IPS-15b (cell line): ENCODE results near the gene ZIC5.
A peak's percentile ranks its signal among the peaks of the same experiment; 100 is the strongest.

Experiments used
- H3K27me3 ChIP-seq: one replicate; pipeline ENCODE4 v1.6.1; 2013; ENCODE audit warnings: low read length; ENCODE audit not compliant: control insufficient read depth, insufficient read depth
- H3K36me3 ChIP-seq: one replicate; pipeline ENCODE4 v1.6.1; 2013; ENCODE audit warnings: low read length; ENCODE audit not compliant: control insufficient read depth, insufficient read depth
- H3K4me1 ChIP-seq: one replicate; pipeline ENCODE4 v1.6.1; 2013; ENCODE audit warnings: mild to moderate bottlenecking, low read length; ENCODE audit not compliant: control insufficient read depth, insufficient read depth
- H3K4me3 ChIP-seq: one replicate; pipeline ENCODE4 v1.5.1; 2013; ENCODE audit warnings: low read depth, low read length
- H3K9ac ChIP-seq: one replicate; pipeline ENCODE4 v1.6.1; 2013; ENCODE audit warnings: low read depth, mild to moderate bottlenecking, low read length
- H3K9me3 ChIP-seq: one replicate; pipeline ENCODE4 v1.6.1; 2013; ENCODE audit warnings: mild to moderate bottlenecking, low read length; ENCODE audit not compliant: control insufficient read depth, insufficient read depth

ZIC5 gene

DNA sequence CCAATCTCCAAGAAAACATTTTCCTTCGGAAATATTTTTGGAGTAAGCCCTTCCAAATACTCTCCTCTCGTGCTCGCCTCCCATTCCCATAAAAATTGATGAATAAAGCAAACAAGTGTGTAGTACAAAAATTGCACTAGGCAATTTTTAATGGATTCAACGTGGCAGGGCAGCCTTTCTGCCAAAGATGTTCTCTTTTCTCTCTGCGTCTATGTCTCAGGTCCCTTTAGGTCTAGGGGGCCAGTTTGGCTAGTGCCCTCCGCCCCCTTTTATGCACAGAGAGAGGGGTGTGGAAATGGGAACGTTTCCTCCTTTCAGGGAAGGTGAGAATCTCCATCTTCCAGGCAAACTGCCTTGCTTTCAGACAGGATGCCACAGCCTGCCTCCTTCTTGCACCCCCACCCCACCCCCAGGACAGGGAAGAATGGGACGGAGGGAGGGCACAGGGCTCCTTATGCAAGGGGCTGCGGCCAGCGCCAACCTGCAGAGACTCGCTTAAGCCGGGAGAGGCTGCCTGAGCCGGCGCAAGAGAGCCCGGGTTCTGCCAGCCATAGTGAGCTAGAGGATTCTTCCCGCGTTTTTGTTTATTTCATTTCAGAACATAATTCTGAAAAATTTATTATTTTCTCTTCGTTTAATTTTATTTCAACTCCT lies 7.4 kb upstream of the ZIC5 start:
- H3K4me1 ChIP-seq, result peaks cover 22% of the 10 kb centered on the region
- H3K4me3 ChIP-seq, result peak overlapping the region; percentile 62
- H3K27me3 ChIP-seq, result peaks cover 65% of the 10 kb centered on the region
- H3K9me3 ChIP-seq, result no peaks in the 10 kb centered on the region
- no peak overlapping the region for H3K9ac ChIP-seq
- no peaks in the 10 kb centered on the region for H3K36me3 ChIP-seq

DNA sequence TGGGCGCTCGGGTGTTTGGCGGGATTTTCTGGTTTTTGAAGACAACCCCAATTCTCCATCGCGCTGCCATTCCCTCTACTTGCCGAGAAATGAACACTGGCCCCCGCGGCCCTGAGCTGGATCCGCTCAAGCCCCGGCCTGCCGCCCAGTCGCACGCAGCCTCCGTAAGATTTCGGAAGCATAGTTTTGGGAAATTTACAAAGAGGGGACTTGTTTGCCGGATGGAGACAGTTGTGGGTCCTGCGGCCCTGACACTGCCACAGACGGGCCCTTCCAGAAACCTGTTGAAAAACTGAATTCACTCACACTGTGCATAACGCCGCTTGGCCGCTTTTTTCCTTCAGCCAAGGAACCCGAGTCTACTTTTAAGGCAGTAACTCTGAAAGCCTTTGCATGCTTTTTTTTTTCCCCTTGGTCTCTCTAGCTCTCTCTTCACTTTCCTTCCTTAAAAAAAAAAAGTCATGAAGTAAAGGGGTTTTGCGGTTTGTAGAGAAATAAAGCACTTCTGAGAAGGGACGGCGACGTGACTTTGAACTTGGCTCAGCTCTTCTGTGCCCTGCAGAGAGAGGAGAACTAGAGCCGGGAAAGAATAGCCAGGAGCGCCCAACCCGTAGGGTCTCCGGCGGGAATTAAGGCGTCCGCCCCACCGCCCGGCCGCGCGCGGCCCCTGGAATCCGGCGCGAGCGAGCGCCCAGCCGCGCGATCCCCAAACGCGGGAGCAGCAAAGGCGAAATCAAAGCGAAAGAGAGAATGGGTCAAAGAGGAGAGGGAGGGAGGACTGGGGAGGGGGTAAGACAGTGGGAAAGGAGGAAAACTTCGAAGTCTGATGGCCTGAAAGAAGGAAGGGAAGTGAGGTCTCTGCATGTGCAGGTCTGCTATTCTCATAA lies 6.6 kb upstream of the ZIC5 start:
- no peak overlapping the region for H3K9ac ChIP-seq
- H3K9me3 ChIP-seq, result no peaks in the 10 kb centered on the region
- H3K36me3 ChIP-seq, result no peaks in the 10 kb centered on the region
- peaks cover 26% of the 10 kb centered on the region for H3K4me1 ChIP-seq
- peaks cover 65% of the 10 kb centered on the region for H3K27me3 ChIP-seq
- peak overlapping the region; percentile 62 for H3K4me3 ChIP-seq

DNA sequence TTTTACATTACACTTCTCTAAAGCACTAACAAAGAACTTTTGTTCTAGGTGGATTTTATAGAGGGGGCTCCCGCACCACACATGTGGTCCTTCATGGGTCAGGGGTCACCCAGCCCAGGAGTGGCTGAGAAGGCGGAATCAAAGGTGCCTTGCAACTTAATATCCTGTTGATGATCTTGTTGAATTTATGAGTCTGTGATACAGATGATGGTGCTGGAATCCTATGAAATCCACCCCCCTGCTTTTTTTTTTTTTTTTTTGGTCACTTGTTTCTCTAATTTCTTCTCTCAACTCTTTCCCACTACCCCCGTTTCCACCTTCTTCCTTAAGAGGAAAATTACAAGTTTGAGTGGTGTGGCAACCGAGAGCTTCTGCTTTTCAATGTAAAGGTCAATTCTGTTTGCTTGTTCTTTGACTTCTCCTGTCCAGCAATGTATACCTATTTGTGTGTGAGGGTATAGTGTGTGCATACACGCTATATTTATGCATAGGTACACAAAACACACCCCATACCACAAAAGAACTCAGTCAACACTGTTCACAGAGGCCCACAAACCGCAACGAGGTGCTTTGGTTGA lies 5.9 kb upstream of the ZIC5 start:
- H3K27me3 ChIP-seq, result peaks cover 65% of the 10 kb centered on the region
- no peak overlapping the region for H3K9ac ChIP-seq
- peak overlapping the region; percentile 62 for H3K4me3 ChIP-seq
- H3K4me1 ChIP-seq, result peaks cover 29% of the 10 kb centered on the region
- H3K36me3 ChIP-seq, result no peaks in the 10 kb centered on the region
- no peaks in the 10 kb centered on the region for H3K9me3 ChIP-seq

DNA sequence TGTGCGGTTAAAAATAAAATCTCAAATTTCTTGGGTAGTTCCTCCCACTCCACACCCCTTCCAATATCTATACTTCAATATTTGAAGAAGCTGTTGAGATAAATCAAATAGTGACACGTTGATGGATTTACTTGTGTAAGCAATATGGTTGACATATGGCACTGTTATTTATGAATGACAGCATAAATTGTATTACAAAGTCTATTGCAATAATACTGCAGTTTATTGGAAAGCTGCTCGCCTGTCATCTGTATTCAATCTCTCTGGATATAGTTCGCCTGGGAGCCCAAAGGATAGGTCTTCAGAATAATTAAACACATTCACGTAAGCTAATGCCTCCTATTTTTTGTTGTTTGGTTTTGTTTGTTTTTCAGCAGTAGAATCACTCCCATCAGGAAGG lies 5.0 kb upstream of the ZIC5 start:
- Histone ChIP-seq H3K9ac (no peak overlapping the region), H3K4me1 (peaks cover 34% of the 10 kb centered on the region), H3K36me3 (no peaks in the 10 kb centered on the region), H3K27me3 (peaks cover 70% of the 10 kb centered on the region), H3K9me3 (no peaks in the 10 kb centered on the region), H3K4me3 (no peak overlapping the region)

DNA sequence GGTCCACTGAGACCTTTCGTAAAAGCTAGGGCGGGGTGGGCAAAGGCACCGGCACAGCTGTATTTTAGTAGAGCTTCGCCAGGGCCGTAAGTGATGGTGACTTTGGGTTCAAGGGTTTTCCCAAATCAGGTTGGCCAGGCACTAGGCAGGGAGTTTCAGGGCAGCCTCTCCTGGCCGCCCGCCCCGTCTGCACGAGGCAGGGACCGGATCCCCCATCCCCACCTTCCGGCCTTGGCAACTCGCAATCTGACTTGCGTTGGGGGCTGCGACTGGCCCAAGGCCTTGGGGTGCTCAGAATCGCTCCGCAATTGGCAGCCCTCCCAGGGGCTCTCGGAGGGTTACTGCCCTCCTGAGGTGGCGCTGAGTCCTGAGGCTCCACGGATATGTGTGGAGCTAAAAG lies 4.1 kb upstream of the ZIC5 start:
- Histone ChIP-seq H3K9me3 (no peaks in the 10 kb centered on the region), H3K9ac (no peak overlapping the region), H3K4me1 (peaks cover 34% of the 10 kb centered on the region), H3K4me3 (peak overlapping the region; percentile 45), H3K36me3 (no peaks in the 10 kb centered on the region), H3K27me3 (peaks cover 72% of the 10 kb centered on the region)

DNA sequence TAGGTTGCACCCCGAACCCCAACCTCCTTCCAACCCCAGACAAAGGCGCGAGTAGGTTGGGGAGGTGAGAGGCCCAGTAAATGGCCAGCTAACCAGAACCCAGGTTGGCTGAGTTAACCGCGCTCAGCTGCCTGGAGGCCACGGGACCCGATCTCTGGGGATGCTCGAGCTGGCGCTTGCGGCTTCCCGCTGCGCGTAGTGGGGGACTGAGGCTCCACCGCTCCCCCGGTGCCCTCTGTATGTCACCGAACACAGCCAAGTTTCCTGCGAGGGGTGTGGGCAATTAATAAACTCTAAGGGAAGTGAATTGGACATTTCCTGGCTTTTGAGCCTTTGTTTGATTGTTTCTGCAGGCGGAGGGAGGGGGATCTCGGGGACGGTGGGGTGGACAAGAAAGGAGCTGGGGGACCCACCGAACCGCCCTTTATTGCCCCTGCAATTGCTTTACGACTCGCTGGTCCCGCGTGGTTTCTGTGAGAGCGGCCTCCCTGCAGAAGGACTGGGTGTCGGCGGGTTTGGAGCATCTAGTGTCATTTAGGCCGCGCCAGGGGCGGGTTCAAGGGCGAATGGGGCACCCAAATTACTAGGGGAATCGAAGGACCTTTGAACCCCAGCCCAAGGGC lies 3.5 kb upstream of the ZIC5 start:
- Histone ChIP-seq H3K4me3 (peak overlapping the region; percentile 45), H3K9ac (no peak overlapping the region), H3K27me3 (peaks cover 73% of the 10 kb centered on the region), H3K9me3 (no peaks in the 10 kb centered on the region), H3K4me1 (peaks cover 34% of the 10 kb centered on the region), H3K36me3 (no peaks in the 10 kb centered on the region)

DNA sequence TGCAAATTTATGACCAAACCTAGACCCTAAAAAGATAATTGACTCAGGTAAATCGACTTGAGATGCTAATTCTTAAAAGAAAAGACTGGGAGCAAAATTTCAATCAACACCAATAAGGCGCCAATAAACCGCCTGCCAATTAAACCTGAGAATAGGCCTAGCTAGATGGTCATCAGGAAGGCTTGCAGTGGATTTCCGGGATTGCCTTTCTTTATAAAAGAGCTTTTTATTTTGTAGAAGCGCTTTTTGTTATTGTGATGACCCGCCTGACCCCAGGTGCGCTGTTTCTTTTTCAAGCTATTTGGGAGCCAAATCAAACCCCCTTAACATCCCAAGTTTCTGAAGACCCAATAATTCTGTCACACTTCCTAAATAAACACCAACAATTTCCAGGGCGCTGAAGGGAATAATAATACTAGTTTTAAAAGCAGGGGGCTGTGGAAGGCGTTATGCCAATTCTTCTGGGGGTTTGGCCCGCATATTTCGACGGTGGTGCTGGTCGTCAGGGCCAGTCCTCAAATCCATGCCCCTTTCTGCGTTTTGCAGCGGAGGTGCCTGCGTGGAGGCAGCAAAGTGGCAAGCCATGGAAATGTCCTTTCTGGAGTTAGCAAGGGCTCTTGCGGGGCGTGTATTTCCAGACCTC lies 2.9 kb upstream of the ZIC5 start:
- H3K4me3 ChIP-seq, result peak overlapping the region; percentile 45
- H3K4me1 ChIP-seq, result peaks cover 34% of the 10 kb centered on the region
- H3K9ac ChIP-seq, result no peak overlapping the region
- H3K9me3 ChIP-seq, result no peaks in the 10 kb centered on the region
- no peaks in the 10 kb centered on the region for H3K36me3 ChIP-seq
- H3K27me3 ChIP-seq, result peaks cover 71% of the 10 kb centered on the region

DNA sequence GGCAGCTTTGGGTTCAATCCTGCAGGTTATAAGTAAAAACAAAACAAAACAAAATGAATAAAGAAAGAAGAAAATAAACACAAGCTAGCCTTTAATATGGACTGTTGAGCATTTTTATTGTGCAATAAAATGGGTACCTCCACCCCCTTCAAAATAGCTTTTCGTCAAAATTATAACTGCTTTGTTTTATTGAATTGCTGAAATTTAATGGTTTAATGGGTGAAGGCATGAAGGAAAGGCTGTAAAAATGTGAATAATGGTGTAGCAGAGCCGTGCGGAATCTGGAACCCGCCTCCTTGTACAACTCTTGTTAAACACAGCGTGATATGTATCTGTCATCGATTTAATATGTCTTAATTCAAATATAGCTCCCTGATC lies 2.2 kb upstream of the ZIC5 start:
- Histone ChIP-seq H3K36me3 (no peaks in the 10 kb centered on the region), H3K4me3 (no peak overlapping the region), H3K27me3 (peaks cover 73% of the 10 kb centered on the region), H3K9me3 (no peaks in the 10 kb centered on the region), H3K4me1 (peaks cover 34% of the 10 kb centered on the region), H3K9ac (no peak overlapping the region)

DNA sequence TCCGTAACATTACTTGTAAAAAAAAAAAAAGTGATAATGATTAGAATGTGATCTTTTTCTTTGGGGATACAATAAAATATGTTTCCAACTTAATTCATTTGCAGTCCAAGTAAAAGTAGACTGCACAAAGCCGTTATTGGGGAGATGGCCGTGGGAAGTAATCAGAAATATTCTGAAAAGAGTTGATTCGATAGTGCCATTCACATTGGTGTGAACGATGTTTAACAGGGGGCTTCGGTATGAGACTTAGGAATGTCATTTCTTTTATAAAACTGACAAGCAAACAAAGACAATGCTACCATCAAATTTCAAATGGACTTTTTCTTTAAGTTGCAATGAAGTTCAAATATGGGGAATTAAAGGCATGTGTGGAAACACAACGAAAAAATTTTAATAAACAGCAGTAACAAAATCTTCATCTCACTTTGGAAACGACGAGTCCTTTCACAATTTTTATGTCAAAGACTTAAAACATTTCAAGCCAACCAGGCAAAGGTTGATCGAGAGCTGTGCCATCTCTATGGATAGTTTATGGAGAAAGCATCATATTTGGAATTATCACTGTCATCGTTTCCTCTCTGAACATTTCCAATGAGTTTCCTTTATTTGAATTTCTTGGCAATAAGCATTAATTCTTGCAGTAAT lies 1.7 kb upstream of the ZIC5 start:
- Histone ChIP-seq H3K9ac (no peak overlapping the region), H3K9me3 (no peaks in the 10 kb centered on the region), H3K4me1 (peaks cover 32% of the 10 kb centered on the region), H3K27me3 (peaks cover 71% of the 10 kb centered on the region), H3K36me3 (no peaks in the 10 kb centered on the region), H3K4me3 (no peak overlapping the region)

DNA sequence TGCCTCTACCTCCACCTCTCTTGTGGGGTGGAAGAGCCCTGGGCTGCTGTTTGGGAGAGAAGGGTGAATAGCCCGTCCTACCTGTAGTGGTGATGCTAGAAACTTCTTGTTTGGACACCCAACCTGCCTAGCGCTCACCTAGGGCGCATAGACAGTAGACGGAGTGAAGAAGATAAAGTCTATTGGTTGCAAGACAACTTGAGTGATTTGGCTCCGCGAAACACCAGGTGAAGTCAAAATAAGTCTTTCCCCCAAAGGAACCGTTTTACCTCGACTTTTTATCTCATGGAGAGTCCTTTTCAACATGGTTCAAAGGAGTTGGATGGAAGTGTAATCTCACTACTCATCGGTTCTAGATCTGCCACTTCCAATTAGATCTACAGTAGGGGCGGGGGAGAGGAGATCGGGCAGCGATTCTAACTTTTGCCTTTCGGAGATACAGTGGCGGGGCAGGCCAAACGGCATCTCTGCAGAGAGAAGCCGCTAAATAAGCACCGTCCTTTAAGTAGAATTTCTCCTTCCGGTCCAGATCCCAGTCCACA lies 694 bp upstream of the ZIC5 start:
- H3K36me3 ChIP-seq, result no peaks in the 10 kb centered on the region
- H3K4me1 ChIP-seq, result peaks cover 33% of the 10 kb centered on the region
- H3K9ac ChIP-seq, result no peak overlapping the region
- H3K27me3 ChIP-seq, result peaks cover 70% of the 10 kb centered on the region
- H3K4me3 ChIP-seq, result peak overlapping the region; percentile 60
- H3K9me3 ChIP-seq, result no peaks in the 10 kb centered on the region
